GM12878 (cell line): Measurements from ENCODE around the gene SOX9. TPM values are rescaled to one million over a fixed set of nuclear protein-coding genes. Genes with fewer than 3 reads are reported as not detected.

Source experiments
- ATAC-seq: fragments of 200-7000 bp; cut with Tn5 transposase; 3 replicates; pipeline ENCODE4 v1.9.1; 2020; ENCODE audit warnings: mild to moderate bottlenecking, moderate library complexity
- BruUV-seq: library from RNA; stranded (reverse); fragments of 400-500 nt; replicated peaks from 2 replicates; lab custom pipeline; 2021; lab: Mats Ljungman, UMichigan
- CTCF ChIA-PET: fragments of 300-600 bp; sonication (Branson Sonifier 250); formaldehyde crosslinking; extraction: SDS; loops from one replicate; lab custom pipeline; 2021; ENCODE audit warnings: inconsistent platforms; lab: Yijun Ruan, JAX
- POLR2A ChIA-PET: fragments of 350-600 bp; formaldehyde crosslinking; extraction: SDS; loops from one replicate; lab custom pipeline; 2021; ENCODE audit warnings: inconsistent platforms; lab: Charles Lee
- RAD21 ChIA-PET: fragments of 300-600 bp; sonication (Branson Sonifier 250); formaldehyde crosslinking; loops from one replicate; lab custom pipeline; 2023; ENCODE audit warnings: antibody characterized with exemption; ENCODE audit not compliant: unreplicated experiment; lab: Charles Lee
- SMC1A ChIA-PET: fragments of 300-600 bp; sonication (Branson Sonifier 250); formaldehyde crosslinking; loops from one replicate; lab custom pipeline; 2023; ENCODE audit not compliant: unreplicated experiment, uncharacterized antibody; lab: Charles Lee
- DNase-seq: peaks from one replicate; pipeline ENCODE4 v3.0.0-alpha.2; 2011; ENCODE audit warnings: low read depth, low spot score
- FAIRE-seq: peaks from 3 replicates; lab custom pipeline; 2011; peaks lifted over from hg19 to GRCh38; lab: Jason Lieb, UNC
- H2AFZ ChIP-seq: 2 replicates; pipeline ENCODE4 v1.6.0; 2011; ENCODE audit warnings: low read depth, low read length, control low read depth; ENCODE audit not compliant: control insufficient read depth
- H3K27ac ChIP-seq: 2 replicates; pipeline ENCODE4 v1.5.1; 2011; ENCODE audit warnings: control low read depth; ENCODE audit not compliant: control insufficient read depth, insufficient read depth
- H3K27me3 ChIP-seq, 2 experiments: replicated peaks in 1 of 2; 2 replicates each; pipeline versions ENCODE4 v1.6.0 to v1.6.1; 2011; ENCODE audit warnings: low read length in 1 of 2; ENCODE audit not compliant: control insufficient read depth in 2 of 2, insufficient read depth in 2 of 2
- H3K36me3 ChIP-seq, 2 experiments: 2 replicates each; pipeline ENCODE4 v1.5.1; 2011; ENCODE audit warnings: low read length in 1 of 2; ENCODE audit not compliant: control insufficient read depth in 2 of 2, insufficient read depth in 2 of 2
- H3K4me1 ChIP-seq: 2 replicates; pipeline ENCODE4 v1.6.1; 2011; ENCODE audit warnings: mild to moderate bottlenecking, low read length, moderate library complexity, mixed read lengths; ENCODE audit not compliant: control insufficient read depth, insufficient read depth
- H3K4me2 ChIP-seq: 2 replicates; pipeline ENCODE4 v1.6.0; 2011; ENCODE audit warnings: control low read depth; ENCODE audit not compliant: control insufficient read depth, insufficient read depth
- H3K4me3 ChIP-seq: fragments of 200-600 bp; sonication (generic); 2 replicates; pipeline ENCODE4 v1.5.1; 2016
- H3K79me2 ChIP-seq: 2 replicates; pipeline ENCODE4 v1.6.0; 2011; ENCODE audit warnings: low read length; ENCODE audit not compliant: control insufficient read depth, insufficient read depth
- H3K9ac ChIP-seq: 2 replicates; pipeline ENCODE4 v1.8.0; 2011; ENCODE audit warnings: low read length, control low read depth, mixed read lengths; ENCODE audit not compliant: control insufficient read depth, insufficient read depth
- H3K9me3 ChIP-seq: replicated peaks from 3 replicates; pipeline ENCODE4 v1.5.1; 2011; ENCODE audit warnings: mild to moderate bottlenecking, low read length; ENCODE audit not compliant: control insufficient read depth, insufficient read depth
- H4K20me1 ChIP-seq: 2 replicates; pipeline ENCODE4 v1.6.0; 2011; ENCODE audit not compliant: control insufficient read depth, insufficient read depth
- BCLAF1 ChIP-seq: fragments of 450-650 bp; IDR thresholded peaks from 2 replicates; pipeline ENCODE4 v1.6.1; 2017; ENCODE audit warnings: antibody characterized with exemption, mild to moderate bottlenecking, moderate library complexity
- FOXM1 ChIP-seq: IDR thresholded peaks from 2 replicates; pipeline ENCODE4 v1.6.1; 2012; ENCODE audit warnings: low read depth, mild to moderate bottlenecking, inconsistent platforms, low read length, moderate library complexity
- MYB ChIP-seq: fragments of 150-350 bp; IDR thresholded peaks from 2 replicates; pipeline ENCODE4 v1.6.1; 2014; ENCODE audit warnings: mild to moderate bottlenecking, low read depth, low read length, borderline replicate concordance
- NFYA ChIP-seq: IDR thresholded peaks from 2 replicates; pipeline ENCODE4 v1.6.1; 2011; ENCODE audit warnings: low read depth, mild to moderate bottlenecking, low read length, improper control_type of control experiment, borderline replicate concordance
- NKRF ChIP-seq: fragments of 450-650 bp; conservative IDR thresholded peaks from 2 replicates; pipeline ENCODE4 v1.6.1; 2017; ENCODE audit warnings: mild to moderate bottlenecking, moderate library complexity
- RAD51 ChIP-seq: fragments of 450-650 bp; IDR thresholded peaks from 2 replicates; pipeline ENCODE4 v1.6.1; 2016; ENCODE audit warnings: moderate library complexity, mild to moderate bottlenecking, inconsistent platforms
- ZBTB33 ChIP-seq: fragments of 450-650 bp; IDR thresholded peaks from 2 replicates; pipeline ENCODE4 v1.6.1; 2017; ENCODE audit warnings: mild to moderate bottlenecking
- WGBS: methylation state at CpG from one replicate; pipeline ENCODE4 v1.1.6; 2016; ENCODE audit warnings: low lambda C conversion rate; ENCODE audit not compliant: insufficient replicate concordance, insufficient coverage; ENCODE audit errors: missing lambda C conversion rate; 5-methylcytosine and 5-hydroxymethylcytosine counted together
- in situ Hi-C: fragments of 300-500 bp; cut with MboI; formaldehyde crosslinking; loops from 9 replicates; pipeline ENCODE4 v1.14.3; 2018; ENCODE audit warnings: mixed read lengths
- intact Hi-C: fragments of 100-400 bp; cut with micrococcal nuclease; formaldehyde crosslinking; loops from one replicate; pipeline ENCODE4 v1.14.2; 2022; ENCODE audit not compliant: unreplicated experiment
- polyA plus RNA-seq, 11 experiments: library from polyadenylated mRNA; depleted of rRNA in 4 of 11; unstranded in 6 of 11; stranded (reverse) in 5 of 11; fragments of >200 nt; fragmentation: Nextera tagmentation in 4 of 11; fragmentation: Illumina TruSeq in 1 of 11; extraction: Ambion mirVana in 4 of 11; extraction: Trizol in 1 of 11; gene quantifications; 1 replicate in 1 of 11; 2 replicates in 10 of 11; pipeline versions ENCODE4 v1.2.1 to v1.2.3, GENCODE V29; 2011 to 2016; ENCODE audit warnings: inconsistent platforms in 2 of 11, missing spikeins in 2 of 11, low read depth in 1 of 11
- total RNA-seq, 4 experiments: library from RNA; depleted of rRNA in 3 of 4; stranded (reverse); fragments of >200 nt in 3 of 4; fragmentation: Illumina TruSeq in 1 of 4; extraction: Trizol in 1 of 4; gene quantifications; 2 replicates each; pipeline versions ENCODE4 v1.2.1 to v1.2.3, GENCODE V29; 2013 to 2021
- TF ChIP-seq, protein P1 (sequence below): IDR thresholded peaks from 2 replicates; pipeline ENCODE4 v1.6.1; 2011; ENCODE audit warnings: borderline replicate concordance, low read depth, mild to moderate bottlenecking, moderate library complexity, low read length; ENCODE audit not compliant: insufficient read depth, poor library complexity, severe bottlenecking

The SOX9 gene
- total and polyA plus RNA-seq, 10 of the 15 experiments (the other 5 are each of a cell fraction or from before 2014, with no cell fraction given): 1.2 to 19.0 (median 5.5) TPM

DNA sequence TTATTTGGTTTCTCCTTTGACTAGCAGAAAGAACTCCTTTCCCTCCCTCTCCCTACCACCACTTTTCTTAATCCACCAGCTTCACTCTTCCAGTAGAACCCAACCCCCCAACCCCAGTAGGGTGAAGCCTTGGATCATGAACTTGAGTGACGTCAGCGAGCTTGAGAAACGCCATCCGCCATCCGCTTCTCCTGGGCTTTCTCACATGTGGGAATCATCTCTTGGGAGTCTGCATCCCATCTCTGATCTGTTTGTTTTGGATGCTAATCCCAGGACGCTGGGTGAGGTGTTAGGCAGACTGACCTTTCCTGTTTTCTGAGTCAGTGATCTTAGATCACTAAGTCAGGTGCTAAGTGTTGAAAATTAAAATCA lies 16.0 kb upstream of the SOX9 start:
- Histone ChIP-seq H3K4me2 (no peak overlapping the region), H3K9ac (no peak overlapping the region), H3K36me3 (no peaks in the 10 kb centered on the region), H3K79me2 (no peaks in the 10 kb centered on the region), H4K20me1 (no peaks in the 10 kb centered on the region), H2AFZ (no peak overlapping the region), H3K4me1 (no peaks in the 10 kb centered on the region), H3K27me3 (no peaks in the 10 kb centered on the region), H3K9me3 (no peaks in the 10 kb centered on the region), H3K27ac (no peak overlapping the region), H3K4me3 (no peak overlapping the region)
- no TSS peak for BruUV-seq
- POLR2A ChIA-PET: no interaction called here
- in situ Hi-C loops (no loop called here), intact Hi-C loops (no loop called here)
- no peak for DNase-seq
- CTCF ChIA-PET: no interaction called here
- no peak for FAIRE-seq
- TF ChIP-seq FOXM1: no peak
- no peak for TF ChIP-seq NKRF
- no peak for TF ChIP-seq RAD51
- TF ChIP-seq MYB: no peak
- RAD21 ChIA-PET: interaction anchor here (0.6 kb wide), 1 partner anchor 29 kb away, joined by 6 read pairs; no protein-coding TSS in a partner anchor
- SMC1A ChIA-PET: interaction anchor here (0.6 to 0.7 kb wide), 2 partner anchors 52 to 1147 kb away, joined by 3 to 4 read pairs; no protein-coding TSS in a partner anchor
- WGBS: 58% methylated on average over 6 of the region's 6 CpGs
- no peak for ATAC-seq

DNA sequence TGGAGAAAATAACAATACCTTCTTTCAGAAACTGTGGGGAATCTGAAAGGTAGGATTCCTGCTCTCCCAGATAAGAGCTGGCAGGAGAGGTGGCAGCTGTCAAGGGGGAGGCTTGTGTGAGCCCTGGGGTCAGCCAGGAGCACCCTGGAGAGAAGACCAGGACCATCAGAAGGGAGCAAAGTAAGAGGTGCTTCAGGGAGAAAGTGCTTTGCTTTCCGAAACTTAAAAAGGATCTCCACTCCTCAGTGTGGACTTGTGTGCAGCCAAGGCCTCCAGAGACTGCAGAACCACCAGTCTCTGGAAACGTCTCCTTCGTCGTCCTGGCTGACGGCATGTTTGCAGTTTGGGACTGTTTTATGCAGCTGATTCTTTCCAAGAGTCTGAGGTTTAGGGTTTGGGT lies 13.7 kb upstream of the SOX9 start:
- Histone ChIP-seq H3K4me1 (no peaks in the 10 kb centered on the region), H3K4me3 (no peak overlapping the region), H3K4me2 (no peak overlapping the region), H3K27me3 (no peaks in the 10 kb centered on the region), H3K36me3 (no peaks in the 10 kb centered on the region), H2AFZ (no peak overlapping the region), H4K20me1 (no peaks in the 10 kb centered on the region), H3K9ac (no peak overlapping the region), H3K79me2 (no peaks in the 10 kb centered on the region), H3K9me3 (no peaks in the 10 kb centered on the region), H3K27ac (no peak overlapping the region)
- ATAC-seq (no peak), DNase-seq (no peak), FAIRE-seq (no peak)
- in situ Hi-C loops (no loop called here), intact Hi-C loops (no loop called here)
- ChIA-PET CTCF (no interaction called here), RAD21 (interaction anchor here (1.2 kb wide), 1 partner anchor 14 kb away, joined by 5 read pairs; the partner anchor contains the start of gene SOX9), SMC1A (interaction anchor here (0.9 kb wide), 1 partner anchor 14 kb away, joined by 3 read pairs; the partner anchor contains the start of gene SOX9), POLR2A (no interaction called here)
- no TSS peak for BruUV-seq
- WGBS: 28% methylated on average over 5 of the region's 5 CpGs
- TF ChIP-seq ZBTB33: no peak
- TF ChIP-seq, protein P1, sequence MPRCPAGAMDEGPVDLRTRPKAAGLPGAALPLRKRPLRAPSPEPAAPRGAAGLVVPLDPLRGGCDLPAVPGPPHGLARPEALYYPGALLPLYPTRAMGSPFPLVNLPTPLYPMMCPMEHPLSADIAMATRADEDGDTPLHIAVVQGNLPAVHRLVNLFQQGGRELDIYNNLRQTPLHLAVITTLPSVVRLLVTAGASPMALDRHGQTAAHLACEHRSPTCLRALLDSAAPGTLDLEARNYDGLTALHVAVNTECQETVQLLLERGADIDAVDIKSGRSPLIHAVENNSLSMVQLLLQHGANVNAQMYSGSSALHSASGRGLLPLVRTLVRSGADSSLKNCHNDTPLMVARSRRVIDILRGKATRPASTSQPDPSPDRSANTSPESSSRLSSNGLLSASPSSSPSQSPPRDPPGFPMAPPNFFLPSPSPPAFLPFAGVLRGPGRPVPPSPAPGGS: no peak
- no peak for TF ChIP-seq BCLAF1
- no peak for TF ChIP-seq NFYA
